ENCODE measurements around the gene PCDHAC2.

Gene PCDHAC2, protein sequence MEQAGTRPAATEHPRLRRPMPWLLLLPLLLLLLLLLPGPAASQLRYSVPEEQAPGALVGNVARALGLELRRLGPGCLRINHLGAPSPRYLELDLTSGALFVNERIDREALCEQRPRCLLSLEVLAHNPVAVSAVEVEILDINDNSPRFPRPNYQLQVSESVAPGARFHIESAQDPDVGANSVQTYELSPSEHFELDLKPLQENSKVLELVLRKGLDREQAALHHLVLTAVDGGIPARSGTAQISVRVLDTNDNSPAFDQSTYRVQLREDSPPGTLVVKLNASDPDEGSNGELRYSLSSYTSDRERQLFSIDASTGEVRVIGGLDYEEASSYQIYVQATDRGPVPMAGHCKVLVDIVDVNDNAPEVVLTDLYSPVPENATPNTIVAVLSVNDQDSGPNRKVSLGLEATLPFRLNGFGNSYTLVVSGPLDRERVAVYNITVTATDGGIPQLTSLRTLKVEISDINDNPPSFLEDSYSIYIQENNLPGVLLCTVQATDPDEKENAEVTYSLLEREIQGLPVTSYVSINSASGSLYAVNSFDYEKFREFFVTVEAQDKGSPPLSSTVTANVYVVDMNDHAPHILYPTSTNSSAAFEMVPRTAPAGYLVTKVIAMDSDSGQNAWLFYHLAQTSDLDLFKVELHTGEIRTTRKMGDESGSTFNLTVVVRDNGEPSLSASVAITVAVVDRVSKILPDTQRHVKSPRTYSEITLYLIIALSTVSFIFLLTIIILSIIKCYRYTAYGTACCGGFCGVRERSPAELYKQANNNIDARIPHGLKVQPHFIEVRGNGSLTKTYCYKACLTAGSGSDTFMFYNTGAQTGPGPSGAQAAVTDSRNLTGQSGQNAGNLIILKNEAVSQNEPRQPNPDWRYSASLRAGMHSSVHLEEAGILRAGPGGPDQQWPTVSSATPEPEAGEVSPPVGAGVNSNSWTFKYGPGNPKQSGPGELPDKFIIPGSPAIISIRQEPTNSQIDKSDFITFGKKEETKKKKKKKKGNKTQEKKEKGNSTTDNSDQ

DNA sequence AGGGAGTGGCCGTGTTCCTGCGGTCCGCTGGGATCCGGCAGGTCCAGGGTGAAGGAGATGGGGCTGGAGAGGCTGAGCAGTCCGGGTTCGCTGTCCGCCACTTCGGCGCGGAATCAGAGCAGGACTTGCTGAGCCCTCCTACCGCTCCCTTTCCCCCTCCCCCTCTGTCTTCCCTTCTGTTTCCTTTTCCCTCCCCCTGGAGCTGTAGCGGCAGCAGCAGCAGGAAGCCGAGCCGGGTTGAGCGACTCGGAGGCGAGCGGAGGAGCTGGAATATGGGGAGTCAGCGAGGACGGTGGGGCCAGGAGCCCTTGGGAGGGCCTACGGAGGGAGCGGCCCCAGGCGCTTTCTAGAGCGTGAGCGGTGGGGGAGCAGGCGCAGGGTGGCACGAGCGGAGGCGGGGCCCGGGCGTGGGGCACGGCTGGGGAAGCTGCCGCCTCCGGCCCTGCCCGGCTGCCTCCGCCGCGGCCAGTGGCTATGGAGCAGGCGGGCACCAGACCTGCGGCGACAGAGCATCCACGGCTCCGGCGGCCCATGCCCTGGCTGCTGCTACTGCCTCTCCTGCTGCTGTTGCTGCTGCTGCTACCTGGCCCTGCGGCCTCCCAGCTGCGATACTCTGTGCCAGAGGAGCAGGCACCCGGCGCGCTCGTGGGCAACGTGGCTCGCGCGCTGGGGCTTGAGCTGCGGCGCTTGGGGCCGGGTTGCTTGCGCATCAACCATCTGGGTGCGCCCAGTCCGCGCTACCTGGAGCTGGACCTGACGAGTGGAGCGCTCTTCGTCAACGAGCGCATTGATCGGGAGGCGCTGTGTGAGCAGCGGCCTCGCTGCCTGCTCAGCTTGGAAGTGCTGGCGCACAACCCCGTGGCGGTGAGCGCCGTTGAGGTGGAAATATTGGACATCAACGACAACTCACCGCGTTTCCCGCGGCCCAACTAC lies at the start of gene PCDHAC2:
Gene PCDHAC2 (plus strand): TSS at position 184 of the 933 bp plus-strand sequence. CDS start 291 bp downstream, at position 475.
- Histone ChIP-seq H3K9me3 (ENCODE audit: low read length) (no peaks in the 10 kb centered on the region), H3K9me2 (ENCODE audit: low read depth, low read length) (no peaks in the 10 kb centered on the region), H3F3A (ENCODE audit: insufficient read depth, low read length) (no peaks in the 10 kb centered on the region), H3K4me3 (ENCODE audit: low read depth, low read length, poor library complexity, severe bottlenecking) (no peak within 1 kb of the TSS), H3K4me2 (ENCODE audit: low read length) (no peak within 1 kb of the TSS), H3K9ac (ENCODE audit: low read length) (no peak within 1 kb of the TSS), H4K20me1 (ENCODE audit: insufficient read depth, low read length) (no peaks in the 10 kb centered on the region), H3K36me3 (ENCODE audit: insufficient read depth, low read length) (no peaks in the 10 kb centered on the region), H3K4me1 (ENCODE audit: insufficient read depth, low read length, severe bottlenecking) (no peaks in the 10 kb centered on the region), H2AFZ (ENCODE audit: low read length) (no peak within 1 kb of the TSS), H3K79me2 (ENCODE audit: insufficient read depth, low read length) (no peaks in the 10 kb centered on the region), H3K27me3 (ENCODE audit: insufficient read depth, low read length) (no peaks in the 10 kb centered on the region), H3K27ac (ENCODE audit: low read depth, low read length, poor library complexity, severe bottlenecking) (no peak within 1 kb of the TSS)
- TF ChIP-seq, protein P1, sequence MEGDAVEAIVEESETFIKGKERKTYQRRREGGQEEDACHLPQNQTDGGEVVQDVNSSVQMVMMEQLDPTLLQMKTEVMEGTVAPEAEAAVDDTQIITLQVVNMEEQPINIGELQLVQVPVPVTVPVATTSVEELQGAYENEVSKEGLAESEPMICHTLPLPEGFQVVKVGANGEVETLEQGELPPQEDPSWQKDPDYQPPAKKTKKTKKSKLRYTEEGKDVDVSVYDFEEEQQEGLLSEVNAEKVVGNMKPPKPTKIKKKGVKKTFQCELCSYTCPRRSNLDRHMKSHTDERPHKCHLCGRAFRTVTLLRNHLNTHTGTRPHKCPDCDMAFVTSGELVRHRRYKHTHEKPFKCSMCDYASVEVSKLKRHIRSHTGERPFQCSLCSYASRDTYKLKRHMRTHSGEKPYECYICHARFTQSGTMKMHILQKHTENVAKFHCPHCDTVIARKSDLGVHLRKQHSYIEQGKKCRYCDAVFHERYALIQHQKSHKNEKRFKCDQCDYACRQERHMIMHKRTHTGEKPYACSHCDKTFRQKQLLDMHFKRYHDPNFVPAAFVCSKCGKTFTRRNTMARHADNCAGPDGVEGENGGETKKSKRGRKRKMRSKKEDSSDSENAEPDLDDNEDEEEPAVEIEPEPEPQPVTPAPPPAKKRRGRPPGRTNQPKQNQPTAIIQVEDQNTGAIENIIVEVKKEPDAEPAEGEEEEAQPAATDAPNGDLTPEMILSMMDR (IDR thresholded peaks at IDR 0.05; ENCODE audit: low read length) = no peak
- TF ChIP-seq EZH2 (IDR thresholded peaks at IDR 0.05; ENCODE audit: borderline replicate concordance, low read length) = no peak

DNA sequence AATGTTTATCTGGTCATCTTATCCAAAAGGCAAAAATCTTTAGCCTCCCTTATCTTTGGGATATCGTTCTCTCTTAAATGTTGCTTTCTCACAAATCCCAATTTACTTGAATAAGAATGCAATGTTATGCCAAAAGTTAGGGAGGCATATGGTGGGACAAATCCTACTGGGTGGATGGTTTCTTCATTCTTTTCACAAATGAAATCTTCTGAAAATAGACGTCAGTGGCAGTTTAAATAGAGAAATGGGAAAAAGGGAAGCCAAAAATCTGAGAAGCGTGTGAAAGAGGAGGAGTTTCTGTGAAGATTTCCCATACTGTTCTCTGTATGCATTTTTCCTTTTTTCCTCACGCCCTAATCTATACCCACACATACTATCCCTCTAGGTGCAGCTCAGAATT lies 42.7 kb upstream of the PCDHAC2 start:
- Histone ChIP-seq H2AFZ (ENCODE audit: low read length) (no peak overlapping the region), H3K4me1 (ENCODE audit: insufficient read depth, low read length, severe bottlenecking) (no peaks in the 10 kb centered on the region), H3K9me3 (ENCODE audit: low read length) (no peaks in the 10 kb centered on the region), H3F3A (ENCODE audit: insufficient read depth, low read length) (no peaks in the 10 kb centered on the region), H3K4me2 (ENCODE audit: low read length) (no peak overlapping the region), H3K27me3 (ENCODE audit: insufficient read depth, low read length) (no peaks in the 10 kb centered on the region), H3K4me3 (ENCODE audit: low read depth, low read length, poor library complexity, severe bottlenecking) (no peak overlapping the region), H3K36me3 (ENCODE audit: insufficient read depth, low read length) (no peaks in the 10 kb centered on the region), H4K20me1 (ENCODE audit: insufficient read depth, low read length) (no peaks in the 10 kb centered on the region), H3K79me2 (ENCODE audit: insufficient read depth, low read length) (no peaks in the 10 kb centered on the region), H3K27ac (ENCODE audit: low read depth, low read length, poor library complexity, severe bottlenecking) (no peak overlapping the region), H3K9ac (ENCODE audit: low read length) (no peak overlapping the region), H3K9me2 (ENCODE audit: low read depth, low read length) (no peaks in the 10 kb centered on the region)
- TF ChIP-seq EZH2 (IDR thresholded peaks at IDR 0.05; ENCODE audit: borderline replicate concordance, low read length) = no peak
- TF ChIP-seq, protein P1 (IDR thresholded peaks at IDR 0.05; ENCODE audit: low read length) = no peak

Measured in OCI-LY1 (cell line).